ENCODE data around the gene NEURL1B.

GRCh38 chr5:172695232-172696054 is 54.4 kb downstream of the NEURL1B start:
- TF ChIP-seq CTCF (IDR thresholded peaks at IDR 0.05), result no peak
- no peak for TF ChIP-seq POLR2A (IDR thresholded peaks at IDR 0.05)
